Mesothelial cell of epicardium (in vitro differentiated cells): Measurements from ENCODE around the gene KCNIP4. TPM values are rescaled to one million over a fixed set of nuclear protein-coding genes. Genes with fewer than 3 reads are reported as not detected.

Experiments used
- DNase-seq, 2 experiments: peaks; one replicate each; pipeline ENCODE4 v3.0.0; 2021; ENCODE audit warnings: low spot score in 2 of 2; ENCODE audit not compliant: unreplicated experiment in 2 of 2
- H3K27ac Mint-ChIP-seq: 2 replicates; pipeline ENCODE4 v1.8.0; 2021; ENCODE audit warnings: mixed read lengths
- H3K27me3 Mint-ChIP-seq: 2 replicates; pipeline ENCODE4 v1.8.0; 2021; ENCODE audit warnings: low read depth, mixed read lengths
- H3K36me3 Mint-ChIP-seq: 2 replicates; pipeline ENCODE4 v1.8.0; 2021; ENCODE audit warnings: mixed read lengths
- H3K4me1 Mint-ChIP-seq: 2 replicates; pipeline ENCODE4 v1.8.0; 2021; ENCODE audit warnings: mixed read lengths
- H3K4me3 Mint-ChIP-seq: 2 replicates; pipeline ENCODE4 v1.8.0; 2021; ENCODE audit warnings: mild to moderate bottlenecking, moderate library complexity, mixed read lengths
- H3K9me3 Mint-ChIP-seq: 2 replicates; pipeline ENCODE4 v1.8.0; 2021; ENCODE audit warnings: mixed read lengths
- CTCF ChIP-seq: fragments of 200-600 bp; sonication (generic); IDR thresholded peaks from one replicate; pipeline ENCODE4 v1.5.0; 2021; ENCODE audit warnings: antibody characterized with exemption; ENCODE audit not compliant: unreplicated experiment
- total RNA-seq: library from RNA; stranded (reverse); gene quantifications from 3 replicates; pipeline ENCODE4 v1.2.1, GENCODE V29; 2021

Gene KCNIP4
- total RNA-seq, 1 donor from 2014 or later, result 3.0 TPM

- peaks cover 5% of the 10 kb centered on the region for H3K27me3 Mint-ChIP-seq
- no peak overlapping the region for H3K27ac Mint-ChIP-seq
- H3K36me3 Mint-ChIP-seq, result no peaks in the 10 kb centered on the region
These were observed 830.9 kb downstream of the KCNIP4 start for GRCh38 chr4:21117541-21118180.

GRCh38 chr4:21113496-21114223 lies 834.9 kb downstream of the KCNIP4 start:
- Mint-ChIP-seq H3K27ac (peak overlapping the region; percentile 69), H3K4me3 (no peak overlapping the region), H3K36me3 (no peaks in the 10 kb centered on the region), H3K9me3 (peaks cover 9% of the 10 kb centered on the region), H3K27me3 (peaks cover 5% of the 10 kb centered on the region), H3K4me1 (peaks cover 12% of the 10 kb centered on the region)
- TF ChIP-seq CTCF, result no peak
- no peak for DNase-seq

More at GRCh38 chr4:21117541-21118180, 830.9 kb downstream of the KCNIP4 start:
- H3K9me3 Mint-ChIP-seq, result peaks cover 4% of the 10 kb centered on the region
- peaks cover 12% of the 10 kb centered on the region for H3K4me1 Mint-ChIP-seq
- H3K4me3 Mint-ChIP-seq, result no peak overlapping the region
- no peak for TF ChIP-seq CTCF
- DNase-seq, result no peak

DNA sequence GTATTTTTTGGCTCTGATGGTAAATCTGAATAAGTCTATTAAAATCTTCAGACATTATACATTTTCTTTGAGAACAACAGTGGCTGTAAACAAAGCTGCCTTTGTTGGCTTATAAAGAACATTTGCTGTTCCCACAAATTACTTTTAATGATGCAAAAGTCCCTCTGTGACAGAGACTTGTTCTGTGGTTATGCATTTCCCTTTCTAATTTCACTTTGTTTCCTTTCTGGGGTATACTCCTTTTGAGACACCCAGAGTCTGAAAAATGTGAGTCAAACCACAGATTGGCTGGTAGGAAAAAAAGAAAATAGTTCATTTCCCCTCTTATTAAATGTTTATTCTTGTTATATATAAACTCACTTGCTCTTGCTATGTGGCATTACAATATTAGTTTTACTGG lies 845.9 kb downstream of the KCNIP4 start:
- Mint-ChIP-seq H3K27ac (no peak overlapping the region), H3K36me3 (no peaks in the 10 kb centered on the region), H3K4me3 (no peak overlapping the region), H3K27me3 (no peaks in the 10 kb centered on the region), H3K9me3 (peaks cover 25% of the 10 kb centered on the region), H3K4me1 (no peaks in the 10 kb centered on the region)
- no peak for TF ChIP-seq CTCF
- no peak for DNase-seq

DNA sequence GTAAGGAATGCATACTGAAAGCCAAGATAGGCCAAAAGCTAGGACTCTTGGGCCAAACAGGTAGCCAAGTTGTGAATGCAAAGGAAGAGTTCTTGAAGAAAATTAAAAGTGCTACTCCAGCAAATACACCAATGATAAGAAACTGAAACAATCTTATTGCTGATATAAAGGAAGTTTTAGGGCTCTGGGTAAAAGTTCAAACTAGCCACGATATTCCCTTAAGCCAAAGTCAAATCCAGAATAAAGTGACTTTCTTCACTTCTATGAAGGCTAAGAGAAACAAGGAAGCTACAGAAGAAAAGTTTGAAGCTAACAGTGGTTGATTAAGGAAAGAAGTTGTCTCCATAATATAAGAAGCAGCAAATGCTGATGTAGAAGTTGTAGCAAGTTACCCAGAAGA lies 850.7 kb downstream of the KCNIP4 start:
- Mint-ChIP-seq H3K36me3 (no peaks in the 10 kb centered on the region), H3K27ac (no peak overlapping the region), H3K4me3 (no peak overlapping the region), H3K27me3 (no peaks in the 10 kb centered on the region), H3K4me1 (no peaks in the 10 kb centered on the region), H3K9me3 (peaks cover 8% of the 10 kb centered on the region)
- TF ChIP-seq CTCF, result no peak
- no peak for DNase-seq

GRCh38 chr4:21097026-21097425 lies 851.5 kb downstream of the KCNIP4 start:
- Mint-ChIP-seq H3K27me3 (no peaks in the 10 kb centered on the region), H3K9me3 (peaks cover 8% of the 10 kb centered on the region), H3K4me1 (no peaks in the 10 kb centered on the region), H3K36me3 (no peaks in the 10 kb centered on the region), H3K27ac (no peak overlapping the region), H3K4me3 (no peak overlapping the region)
- no peak for TF ChIP-seq CTCF
- DNase-seq, result no peak
